Fibroblast of the conjunctiva (primary cell): ENCODE results near the gene BOD1.
A peak's percentile ranks its signal among the peaks of the same experiment; 100 is the strongest.

Experiments
- DNase-seq: peaks from one replicate; pipeline ENCODE4 v3.0.0-alpha.2; 2010; ENCODE audit warnings: low read depth

The BOD1 gene

GRCh38 chr5:173616577-173617118, at the start of gene BOD1:
TSS of gene BOD1 (minus strand) at chr5:173616650. CDS start at chr5:173616436, 214 bp downstream.
- peak; percentile 92 for DNase-seq

GRCh38 chr5:173665326-173665725, 48.9 kb upstream of the BOD1 start:
- no peak for DNase-seq

DNA sequence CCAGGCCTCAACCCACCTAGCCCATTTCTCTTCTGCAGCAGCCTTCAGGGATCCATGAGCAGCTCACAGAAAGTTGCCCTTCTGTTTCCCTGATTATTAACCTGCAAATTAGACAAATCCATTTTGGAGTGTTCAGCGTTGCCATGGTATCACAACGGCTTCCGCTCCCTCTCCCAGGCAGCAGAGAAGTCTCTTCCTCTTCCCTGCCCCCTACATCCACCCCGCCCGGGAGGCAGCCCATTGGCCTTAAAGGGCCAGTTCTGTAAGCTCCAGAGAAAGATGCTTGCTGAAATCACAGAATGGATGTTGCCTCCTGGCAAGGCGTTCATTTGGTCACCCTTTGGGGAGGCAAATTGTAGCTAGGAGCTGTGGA, 47.7 kb upstream of the BOD1 start:
- DNase-seq, result no peak

DNA sequence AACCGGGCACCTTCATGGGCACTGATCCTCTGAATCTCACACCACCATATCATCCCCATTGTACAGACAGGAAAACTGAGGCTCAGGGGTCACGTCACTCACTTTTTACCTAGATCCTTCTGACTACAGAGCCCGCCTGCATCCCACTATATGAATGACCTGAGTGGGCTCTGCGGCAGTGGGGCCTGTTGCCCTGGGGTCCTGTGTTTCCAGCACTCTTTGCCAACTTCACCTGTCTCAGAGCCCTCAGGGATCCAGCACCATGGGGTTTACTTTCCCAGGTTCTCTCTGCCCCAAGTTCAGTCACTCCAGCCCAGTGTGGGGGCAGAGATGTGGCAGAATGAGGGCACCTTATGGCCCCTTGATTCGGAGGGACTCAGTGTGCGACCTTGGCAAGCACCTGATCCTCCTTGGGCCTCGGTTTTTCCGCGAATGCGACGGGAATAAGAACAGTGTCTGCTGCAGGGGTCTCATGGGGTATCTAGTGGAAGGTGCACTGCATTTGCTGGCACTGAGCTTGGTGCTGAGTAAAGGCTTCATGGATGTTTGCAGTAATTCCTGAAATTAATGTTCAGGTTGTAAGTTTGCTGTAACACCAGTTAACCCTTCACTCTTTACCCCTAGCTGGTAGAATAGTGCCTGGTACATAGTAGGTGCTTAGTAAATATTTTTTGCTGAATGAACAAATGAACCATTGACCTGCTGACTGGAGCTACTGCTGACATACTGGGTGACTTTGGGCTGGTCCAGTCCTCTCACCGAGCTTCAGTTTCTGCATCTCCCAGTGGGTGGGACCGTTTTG, 47.1 kb upstream of the BOD1 start:
- DNase-seq, result no peak

GRCh38 chr5:173662581-173663351, 46.3 kb upstream of the BOD1 start:
- DNase-seq, result no peak

GRCh38 chr5:173660481-173661280, 44.2 kb upstream of the BOD1 start:
- no peak for DNase-seq

DNA sequence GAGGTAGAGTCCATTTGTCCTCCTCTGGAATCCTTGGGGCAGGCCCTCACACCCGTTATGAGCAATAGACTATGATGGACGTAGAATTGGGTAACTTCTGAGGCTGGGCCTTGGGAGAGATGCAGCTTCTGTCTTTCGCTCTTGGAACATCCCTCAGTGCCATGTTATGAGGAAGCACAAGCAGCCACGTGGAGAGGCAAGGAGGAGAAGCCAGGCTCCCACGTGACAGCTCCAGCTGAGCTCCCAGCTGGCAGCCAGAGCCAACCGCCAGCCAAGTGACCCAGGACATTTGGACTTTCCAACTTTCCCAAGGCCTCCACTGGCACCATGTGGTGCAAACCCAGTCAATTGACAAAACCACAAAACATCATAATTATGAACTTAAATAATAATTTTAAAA, 43.0 kb upstream of the BOD1 start:
- no peak for DNase-seq

DNA sequence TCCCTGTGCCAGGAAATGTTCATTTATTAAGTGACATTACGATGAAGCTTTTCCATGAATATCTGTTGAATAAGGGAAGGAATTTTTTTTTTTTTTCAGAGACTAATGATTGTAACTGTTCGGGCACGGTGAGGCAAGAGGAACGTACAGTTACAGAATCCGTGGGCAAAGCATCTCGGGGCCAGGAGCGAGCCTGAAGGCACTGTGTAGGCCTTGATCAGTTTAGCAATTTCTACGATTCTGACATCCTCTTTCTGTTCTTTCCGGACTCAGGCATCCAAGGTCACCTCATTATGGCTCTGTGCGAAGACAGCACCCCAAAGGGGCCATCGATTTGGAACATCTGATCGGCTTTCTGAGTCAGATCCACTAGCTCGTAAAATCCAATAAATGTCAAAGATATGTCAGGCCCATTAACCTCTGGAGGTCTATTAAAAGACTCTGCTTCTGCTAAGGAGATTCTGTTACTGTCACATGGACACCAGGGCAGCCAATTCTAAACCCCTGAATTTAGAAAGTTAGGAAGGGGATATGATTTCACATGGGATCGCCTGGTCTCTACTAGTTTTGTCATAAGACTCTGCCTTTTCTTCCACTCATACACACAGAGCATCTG, 41.4 kb upstream of the BOD1 start:
- no peak for DNase-seq

DNA sequence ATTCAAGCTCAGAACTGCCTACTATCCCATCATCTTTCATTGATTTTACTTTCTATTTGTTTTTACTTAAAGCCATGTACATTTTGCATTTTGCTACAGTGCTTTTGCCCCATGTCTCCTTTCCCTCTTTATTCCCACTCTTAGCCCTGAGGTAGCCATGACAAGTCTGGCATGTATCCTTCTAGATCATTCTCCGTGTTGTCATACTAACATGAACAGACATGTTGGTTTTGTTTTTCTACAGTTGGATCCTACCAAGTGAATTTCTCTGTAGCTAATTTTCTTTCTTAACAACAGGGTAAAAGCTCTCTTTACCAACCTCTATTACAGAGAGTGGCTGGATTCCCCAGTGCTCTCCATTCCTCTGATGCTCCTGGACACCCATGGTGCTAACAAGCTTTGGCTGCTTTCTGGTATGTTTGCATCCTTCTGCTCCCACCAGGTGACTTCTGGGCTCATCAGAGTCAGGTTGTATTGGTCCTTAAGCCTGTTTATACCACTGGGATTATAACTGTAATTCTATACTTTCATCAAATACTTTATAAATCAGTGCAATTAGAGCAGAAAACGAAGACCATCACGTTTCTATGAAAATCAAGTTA, 38.8 kb upstream of the BOD1 start:
- no peak for DNase-seq

DNA sequence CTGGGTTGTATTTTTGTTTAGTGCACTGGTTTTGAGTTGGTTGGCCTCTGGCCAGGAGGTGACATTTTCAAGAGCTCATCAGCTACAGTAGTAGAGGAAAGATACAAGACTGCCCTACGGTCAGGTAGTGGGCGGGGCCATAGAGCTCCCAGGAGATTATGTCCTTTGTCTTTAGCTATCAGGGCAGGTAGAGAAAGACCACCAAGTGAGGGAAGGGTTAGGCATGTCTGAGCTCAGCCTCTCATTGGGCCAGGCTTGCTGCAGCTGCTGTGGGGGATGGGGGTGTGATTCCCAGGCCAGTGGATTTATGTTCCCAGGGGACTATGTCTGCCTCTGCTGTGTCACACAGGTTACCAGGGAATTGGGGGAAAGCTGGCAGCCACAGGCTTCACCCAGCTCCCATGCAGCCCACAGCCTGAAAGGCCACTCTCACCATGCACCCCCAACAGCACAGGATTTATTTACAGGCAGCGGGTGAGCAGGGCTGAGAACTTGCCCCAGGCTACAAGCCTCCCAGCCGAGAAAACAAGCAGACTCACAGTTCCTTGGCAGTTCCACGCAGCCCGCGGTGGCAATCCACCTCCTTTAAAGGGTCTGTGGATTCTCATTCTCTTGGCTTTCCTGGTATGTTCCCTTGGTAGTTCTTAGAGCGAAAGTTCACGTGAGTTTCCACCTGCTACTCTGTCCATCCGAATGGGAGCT, 37.5 kb upstream of the BOD1 start:
- DNase-seq, result no peak

GRCh38 chr5:173648308-173648866, 31.9 kb upstream of the BOD1 start:
- no peak for DNase-seq

- DNase-seq, result no peak
Observed at GRCh38 chr5:173646692-173647091, 30.2 kb upstream of the BOD1 start.

DNA sequence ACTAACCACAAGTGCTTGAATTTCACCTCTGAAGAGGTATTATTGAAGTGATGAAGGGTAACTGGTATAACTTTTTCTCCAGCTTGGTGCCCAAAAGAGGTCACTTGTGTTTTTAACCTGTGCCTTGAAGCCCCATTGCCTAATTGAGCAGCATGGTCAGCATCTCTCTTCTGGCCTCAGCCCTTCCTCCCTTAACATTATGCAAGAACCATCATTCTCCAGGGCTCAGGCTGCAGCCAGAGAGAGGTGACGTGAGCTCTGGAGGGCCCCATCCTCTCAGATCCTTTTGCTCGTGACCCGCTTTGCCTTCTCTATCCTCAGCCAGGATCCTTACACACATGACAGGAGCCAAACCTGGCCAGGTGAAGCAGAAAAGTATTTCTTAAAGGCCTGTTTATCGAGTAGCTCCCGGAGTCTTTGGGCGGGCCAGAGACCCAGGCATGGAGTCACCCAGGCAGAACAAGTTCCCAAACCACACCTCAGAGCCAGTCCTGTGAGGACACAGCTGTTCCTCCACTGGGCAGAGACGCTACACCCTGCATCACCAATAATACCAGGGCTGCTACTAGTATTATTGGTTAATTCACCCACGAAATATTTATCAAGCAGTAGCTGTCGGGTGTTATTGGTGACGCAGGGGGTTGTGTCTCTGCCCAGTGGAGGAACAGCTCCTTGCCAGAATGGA, 29.6 kb upstream of the BOD1 start:
- no peak for DNase-seq

- no peak for DNase-seq
Observed at GRCh38 chr5:173645437-173645807, 29.0 kb upstream of the BOD1 start.

DNA sequence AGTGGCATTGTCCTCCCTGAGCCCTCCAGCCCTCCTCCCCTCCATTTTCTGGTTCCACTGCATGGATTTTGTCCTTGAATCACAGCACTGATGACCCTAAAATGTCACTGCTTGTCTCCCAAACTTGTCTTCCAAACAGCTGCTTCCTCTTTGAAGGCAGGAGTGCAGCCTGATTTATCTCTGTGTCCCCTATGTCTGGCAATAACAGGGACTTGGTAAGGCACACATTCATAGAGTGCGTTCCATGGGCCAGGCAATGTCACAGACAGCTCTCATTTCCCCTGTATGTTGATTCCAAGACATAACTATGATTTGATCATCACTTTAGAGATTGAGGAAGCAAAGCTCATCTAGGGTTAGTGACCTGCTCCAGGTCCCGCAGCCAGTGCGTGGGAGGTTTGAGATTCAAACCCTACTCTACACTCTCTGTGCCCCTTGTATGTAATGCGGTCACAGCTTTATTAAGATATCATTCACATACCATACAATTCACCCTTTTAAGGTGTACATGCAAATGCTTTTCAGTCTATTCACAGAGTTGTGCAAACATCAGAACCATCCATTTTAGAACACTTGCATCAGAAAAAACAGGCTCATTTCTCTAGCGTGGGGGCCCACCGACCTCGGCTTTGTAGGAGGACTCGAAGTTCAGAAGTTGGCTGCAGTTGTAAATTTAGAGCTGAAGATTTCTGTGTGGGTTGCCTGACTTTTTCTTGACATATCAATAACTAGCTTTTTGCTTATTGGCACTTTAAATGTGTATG, 28.4 kb upstream of the BOD1 start:
- DNase-seq, result no peak

- DNase-seq, result no peak
Observed at GRCh38 chr5:173643964-173644363, 27.5 kb upstream of the BOD1 start.

DNA sequence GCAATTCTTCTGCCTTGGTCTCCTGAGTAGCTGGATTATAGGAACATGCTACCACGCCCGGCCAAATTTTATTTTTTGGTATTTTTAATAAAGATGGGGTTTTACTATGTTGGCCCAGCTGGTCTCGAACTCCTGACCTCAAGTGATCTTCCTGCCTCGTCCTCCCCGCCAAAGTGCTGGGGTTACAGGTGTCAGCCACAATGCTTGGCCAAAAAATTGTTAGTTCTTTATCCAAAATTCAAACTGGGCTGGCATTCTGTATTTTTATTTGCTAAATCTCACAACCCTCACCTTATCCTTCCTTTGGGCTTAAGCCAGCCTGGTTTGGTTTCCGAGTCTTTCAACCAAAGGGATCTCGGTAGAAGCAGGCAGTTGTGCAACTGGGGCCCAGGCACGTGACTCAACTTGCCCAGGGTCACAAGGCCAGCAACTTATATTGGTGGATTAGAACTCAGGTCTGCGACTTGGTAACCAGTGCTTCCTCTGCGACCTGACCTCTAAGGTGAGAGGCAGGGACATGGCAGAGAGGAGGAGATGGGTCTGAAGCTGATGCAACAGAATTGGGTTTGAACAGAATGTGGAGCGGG, 26.5 kb upstream of the BOD1 start:
- DNase-seq, result no peak

- DNase-seq, result no peak
Observed at GRCh38 chr5:173642191-173642816, 25.9 kb upstream of the BOD1 start.
